IPS-18a (cell line): ENCODE measurements around the gene NCKAP5.

Experiments used
- H3K27ac ChIP-seq: one replicate; pipeline ENCODE4 v1.5.1; 2013; ENCODE audit warnings: low read length
- H3K27me3 ChIP-seq: one replicate; pipeline ENCODE4 v1.6.1; 2013; ENCODE audit warnings: mild to moderate bottlenecking, low read length; ENCODE audit not compliant: control insufficient read depth, insufficient read depth
- H3K36me3 ChIP-seq: one replicate; pipeline ENCODE4 v1.6.1; 2013; ENCODE audit warnings: low read depth, low read length; ENCODE audit not compliant: control insufficient read depth
- H3K4me1 ChIP-seq: one replicate; pipeline ENCODE4 v1.6.1; 2013; ENCODE audit warnings: low read depth, low read length; ENCODE audit not compliant: control insufficient read depth
- H3K4me3 ChIP-seq: one replicate; pipeline ENCODE4 v1.5.1; 2013; ENCODE audit warnings: low read length
- H3K9ac ChIP-seq: one replicate; pipeline ENCODE4 v1.6.1; 2013; ENCODE audit warnings: mild to moderate bottlenecking, low read length, moderate library complexity
- H3K9me3 ChIP-seq: one replicate; pipeline ENCODE4 v1.6.1; 2013; ENCODE audit warnings: low read depth, low read length; ENCODE audit not compliant: control insufficient read depth

The NCKAP5 gene

DNA sequence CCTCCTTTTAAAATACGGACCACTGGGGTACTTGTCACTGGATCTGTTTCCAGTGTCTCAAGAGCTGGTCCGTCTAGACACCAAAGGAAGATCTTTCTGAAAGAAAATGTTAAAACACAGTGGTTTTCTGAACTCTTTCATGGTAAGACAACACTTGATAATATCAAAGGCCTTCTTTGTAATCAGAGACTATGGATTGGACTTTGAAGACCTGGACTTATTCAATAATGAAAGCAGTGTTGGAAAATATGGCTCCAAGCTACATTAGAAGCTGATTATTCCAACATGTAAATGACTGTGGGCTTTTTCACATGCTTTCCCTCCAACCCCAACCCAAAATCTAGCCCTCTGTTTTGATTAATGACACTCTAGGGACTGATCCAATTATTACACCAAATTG lies 568.8 kb downstream of the NCKAP5 start:
- Histone ChIP-seq H3K36me3 (no peaks in the 10 kb centered on the region), H3K9ac (no peak overlapping the region), H3K4me3 (no peak overlapping the region), H3K4me1 (no peaks in the 10 kb centered on the region), H3K9me3 (no peaks in the 10 kb centered on the region), H3K27ac (no peak overlapping the region), H3K27me3 (no peaks in the 10 kb centered on the region)

DNA sequence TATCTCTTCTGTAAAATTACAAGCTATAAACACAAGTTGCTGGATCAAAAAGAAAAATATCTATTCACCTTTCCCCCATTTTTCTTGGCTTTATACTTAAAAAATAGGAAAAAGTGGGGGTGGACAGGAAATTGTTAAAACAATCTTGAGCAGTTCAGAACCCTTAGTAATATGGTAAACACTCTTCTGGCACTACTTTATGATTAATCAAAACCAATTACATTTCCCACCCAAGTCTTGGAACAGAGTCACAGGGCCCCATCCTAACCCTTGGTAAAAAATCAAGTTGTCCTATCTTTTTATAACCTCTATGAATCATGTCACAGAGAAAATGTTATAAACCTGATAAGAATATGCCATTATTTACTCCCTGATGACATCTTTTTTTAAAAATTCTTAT lies 570.0 kb downstream of the NCKAP5 start:
- H3K27ac ChIP-seq = no peak overlapping the region
- no peaks in the 10 kb centered on the region for H3K36me3 ChIP-seq
- no peaks in the 10 kb centered on the region for H3K27me3 ChIP-seq
- no peak overlapping the region for H3K9ac ChIP-seq
- no peaks in the 10 kb centered on the region for H3K4me1 ChIP-seq
- H3K4me3 ChIP-seq = no peak overlapping the region
- H3K9me3 ChIP-seq = no peaks in the 10 kb centered on the region

DNA sequence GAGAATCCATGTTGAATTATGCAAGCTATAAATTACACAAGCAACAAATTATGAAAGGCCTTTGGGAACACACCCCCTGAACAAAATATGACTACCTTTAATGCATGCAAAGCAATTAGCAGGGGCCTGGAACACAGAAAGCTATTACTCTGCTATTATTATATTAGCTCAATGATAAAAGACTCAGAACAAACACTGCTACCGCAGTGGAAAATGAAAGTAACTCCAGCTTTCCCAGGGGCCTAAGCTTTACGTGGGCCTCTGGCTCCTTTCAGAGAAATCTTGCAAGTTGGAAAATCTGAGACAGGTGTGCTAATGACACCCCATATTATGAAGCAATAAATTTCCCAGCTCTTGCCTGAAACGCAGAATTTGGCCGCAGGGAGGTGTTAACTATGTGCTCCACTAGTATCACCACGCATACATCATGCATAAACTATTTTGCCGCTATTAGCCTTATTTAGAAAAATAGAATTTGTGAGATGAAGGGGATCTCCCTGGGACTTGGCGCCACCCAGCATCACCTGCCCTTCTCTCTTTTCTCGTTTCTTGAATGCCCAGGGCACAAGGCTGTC lies 576.7 kb downstream of the NCKAP5 start:
- H3K27ac ChIP-seq = no peak overlapping the region
- no peak overlapping the region for H3K4me3 ChIP-seq
- no peaks in the 10 kb centered on the region for H3K4me1 ChIP-seq
- H3K9me3 ChIP-seq = no peaks in the 10 kb centered on the region
- H3K27me3 ChIP-seq = no peaks in the 10 kb centered on the region
- H3K9ac ChIP-seq = no peak overlapping the region
- H3K36me3 ChIP-seq = no peaks in the 10 kb centered on the region

DNA sequence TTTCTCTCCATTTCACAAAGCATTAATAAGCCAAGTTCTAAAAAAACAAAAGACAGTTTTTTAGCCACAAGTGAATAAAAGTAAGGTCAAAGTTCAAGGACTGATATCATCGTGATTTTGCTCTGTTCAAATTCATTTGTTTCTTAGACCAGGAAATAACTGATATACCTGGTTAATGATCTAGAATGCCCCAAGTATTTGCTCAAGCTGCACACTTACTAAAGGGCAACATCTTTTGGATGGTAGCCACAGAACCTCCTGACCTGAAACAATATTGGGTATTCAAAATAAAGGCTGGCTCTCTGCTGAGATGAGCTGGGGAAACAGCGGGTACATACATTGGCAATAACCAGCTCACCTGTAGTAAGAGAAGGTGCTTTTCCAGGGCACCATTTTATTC lies 583.5 kb downstream of the NCKAP5 start:
- no peaks in the 10 kb centered on the region for H3K36me3 ChIP-seq
- H3K27ac ChIP-seq = no peak overlapping the region
- H3K27me3 ChIP-seq = no peaks in the 10 kb centered on the region
- H3K4me3 ChIP-seq = no peak overlapping the region
- no peaks in the 10 kb centered on the region for H3K4me1 ChIP-seq
- no peak overlapping the region for H3K9ac ChIP-seq
- H3K9me3 ChIP-seq = no peaks in the 10 kb centered on the region

DNA sequence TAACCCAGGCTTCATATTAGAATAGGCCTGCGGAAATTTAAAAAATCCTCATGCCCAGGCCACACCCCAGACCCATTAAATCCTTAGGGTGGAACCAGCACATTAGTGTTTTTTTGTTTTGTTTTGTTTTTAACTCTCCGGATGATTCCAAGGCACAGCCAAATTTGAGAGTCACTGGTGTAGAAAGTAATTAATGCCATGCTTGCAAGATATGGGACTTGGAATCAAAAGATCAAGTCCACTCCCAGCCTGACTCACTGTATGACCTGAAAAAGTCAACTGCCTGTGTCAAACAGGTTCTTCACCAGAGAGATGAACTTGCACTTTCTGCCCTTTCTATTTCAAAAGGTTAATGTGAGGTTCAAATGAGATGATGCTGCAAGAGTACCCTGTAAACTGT lies 588.0 kb downstream of the NCKAP5 start:
- Histone ChIP-seq H3K36me3 (no peaks in the 10 kb centered on the region), H3K9me3 (no peaks in the 10 kb centered on the region), H3K9ac (no peak overlapping the region), H3K4me3 (no peak overlapping the region), H3K4me1 (peaks cover 13% of the 10 kb centered on the region), H3K27me3 (no peaks in the 10 kb centered on the region), H3K27ac (no peak overlapping the region)

DNA sequence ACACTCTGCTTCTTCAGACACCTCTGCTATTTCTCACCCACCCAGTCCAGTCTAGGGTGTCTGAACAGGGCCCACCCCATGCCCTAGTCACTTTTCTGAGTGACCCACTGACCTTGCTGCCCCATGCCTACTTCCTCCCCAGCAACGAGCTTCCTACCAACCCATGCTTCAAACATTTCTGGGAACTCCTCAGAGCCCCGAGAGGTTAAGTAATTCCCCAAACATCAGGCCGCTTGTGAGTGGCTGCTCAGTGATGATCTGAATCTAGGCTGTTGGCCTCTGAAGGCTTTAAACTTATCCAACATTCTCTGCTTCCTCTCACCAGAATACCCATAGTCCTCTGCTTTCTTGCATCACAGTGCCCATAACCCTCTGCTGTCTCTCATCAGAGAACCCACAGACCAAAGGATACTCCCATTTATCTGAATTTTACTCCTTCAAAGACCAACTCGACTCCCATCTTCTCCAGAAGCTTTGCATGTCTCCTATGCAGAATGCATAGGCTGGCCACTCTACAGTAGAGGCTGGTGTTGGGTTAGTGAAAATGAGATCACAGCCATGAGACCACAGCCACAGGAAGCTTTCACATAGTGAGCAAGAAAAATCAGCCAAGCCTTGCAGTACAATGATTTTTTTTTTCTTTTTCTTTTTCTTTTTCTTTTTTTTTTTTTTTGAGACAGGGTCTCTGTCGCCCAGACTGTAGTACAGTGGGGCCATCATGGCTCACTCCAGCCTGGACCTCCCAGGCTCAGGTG lies 588.7 kb downstream of the NCKAP5 start:
- H3K9ac ChIP-seq = no peak overlapping the region
- H3K4me1 ChIP-seq = peaks cover 18% of the 10 kb centered on the region
- no peaks in the 10 kb centered on the region for H3K36me3 ChIP-seq
- H3K27me3 ChIP-seq = no peaks in the 10 kb centered on the region
- H3K27ac ChIP-seq = no peak overlapping the region
- no peak overlapping the region for H3K4me3 ChIP-seq
- H3K9me3 ChIP-seq = no peaks in the 10 kb centered on the region

DNA sequence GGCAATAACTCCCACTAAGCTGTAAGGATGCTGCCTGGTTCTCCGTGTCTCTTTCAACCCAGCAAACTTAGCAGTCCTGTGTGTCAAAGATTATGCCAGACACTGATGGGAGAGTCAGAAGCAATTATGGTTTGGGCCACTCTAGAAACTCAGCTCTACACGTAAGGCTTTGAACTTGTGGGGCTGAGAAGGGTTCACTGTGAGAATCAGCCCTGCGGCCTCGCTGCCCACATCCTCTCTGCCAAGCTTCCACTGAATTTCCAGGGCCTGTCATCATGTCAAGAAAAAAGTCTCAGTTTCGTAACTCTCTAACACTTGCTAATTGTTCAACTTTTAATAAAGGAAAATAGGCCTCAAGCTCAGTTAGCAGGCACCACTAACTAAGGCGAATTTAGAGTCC lies 589.4 kb downstream of the NCKAP5 start:
- no peaks in the 10 kb centered on the region for H3K27me3 ChIP-seq
- H3K27ac ChIP-seq = no peak overlapping the region
- H3K9me3 ChIP-seq = no peaks in the 10 kb centered on the region
- H3K9ac ChIP-seq = no peak overlapping the region
- H3K36me3 ChIP-seq = no peaks in the 10 kb centered on the region
- H3K4me1 ChIP-seq = peaks cover 18% of the 10 kb centered on the region
- no peak overlapping the region for H3K4me3 ChIP-seq

DNA sequence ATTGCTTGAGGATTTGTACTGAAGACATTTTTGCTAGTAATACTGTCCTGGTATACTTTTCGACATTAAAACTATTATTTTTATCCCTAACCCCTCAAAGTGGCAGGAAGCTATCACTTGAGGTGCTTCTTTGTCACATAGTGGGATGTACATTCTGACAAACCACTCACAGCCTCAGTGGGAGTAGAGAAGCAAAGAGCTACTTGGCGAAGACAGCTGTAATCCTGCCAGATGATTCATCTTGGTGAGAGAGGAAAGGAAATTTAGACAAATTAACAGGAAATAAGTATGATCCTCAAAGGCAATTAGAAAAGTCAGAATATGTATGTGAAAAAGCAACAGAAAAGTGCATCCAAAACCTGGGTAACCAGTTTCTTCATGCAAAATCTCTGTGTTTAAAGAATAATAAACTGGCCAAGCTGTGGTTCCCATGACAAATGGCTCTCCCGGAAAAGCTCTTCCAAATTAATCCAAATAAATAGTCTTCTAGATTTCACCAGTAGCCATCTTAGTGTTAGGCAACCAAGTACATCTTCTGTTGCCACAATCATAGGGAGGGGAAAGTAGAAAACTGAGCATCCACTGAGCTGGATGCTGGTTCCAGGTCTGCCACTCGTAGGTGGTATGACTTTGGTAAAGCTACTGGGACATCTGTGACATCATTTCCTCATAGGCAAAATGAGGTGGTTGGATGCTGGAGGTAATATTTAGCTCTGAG lies 590.3 kb downstream of the NCKAP5 start:
- H3K4me1 ChIP-seq = peaks cover 18% of the 10 kb centered on the region
- no peak overlapping the region for H3K27ac ChIP-seq
- H3K9ac ChIP-seq = no peak overlapping the region
- no peak overlapping the region for H3K4me3 ChIP-seq
- H3K9me3 ChIP-seq = no peaks in the 10 kb centered on the region
- H3K36me3 ChIP-seq = no peaks in the 10 kb centered on the region
- no peaks in the 10 kb centered on the region for H3K27me3 ChIP-seq

DNA sequence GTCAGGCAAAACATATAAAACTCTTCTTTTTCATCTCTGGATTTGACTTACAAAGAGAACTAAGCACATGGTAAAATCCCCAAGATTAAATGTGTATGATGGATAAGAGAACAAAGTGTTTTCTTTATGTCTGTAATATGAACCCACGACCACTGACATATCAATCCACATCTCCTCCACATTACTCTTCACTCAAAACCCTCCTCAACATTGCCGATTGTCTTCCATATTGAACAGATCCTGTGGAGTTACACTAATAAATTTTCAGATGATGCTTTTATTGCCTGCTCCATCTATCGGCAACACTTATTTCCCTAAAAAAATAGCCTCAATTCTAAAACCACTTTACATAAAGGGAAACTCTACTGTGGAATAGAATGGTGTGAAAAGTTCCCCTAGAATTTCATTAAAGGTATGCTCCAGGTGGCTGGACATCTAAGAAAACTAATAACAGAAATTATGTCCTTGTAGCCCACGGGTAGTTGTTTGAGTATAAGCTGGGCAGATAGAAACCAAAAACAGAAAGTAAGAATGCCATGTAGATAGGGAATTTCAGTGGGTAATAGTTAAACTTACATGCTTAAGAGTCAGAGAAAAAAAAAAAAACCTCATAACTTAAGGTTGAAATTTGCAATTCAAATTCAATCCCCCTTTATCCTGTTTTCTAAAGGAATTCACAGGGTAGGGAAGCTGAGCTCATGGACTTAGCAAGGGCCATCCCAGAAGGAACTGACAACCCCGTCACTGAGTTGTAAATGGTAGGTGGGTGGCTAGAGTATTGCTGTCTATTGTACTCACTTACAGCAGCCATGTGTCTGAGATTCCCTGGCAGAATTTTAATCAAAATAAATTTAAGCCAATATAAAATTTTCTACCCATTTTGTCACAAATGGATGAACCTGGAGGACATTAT lies 592.8 kb downstream of the NCKAP5 start:
- H3K36me3 ChIP-seq = no peaks in the 10 kb centered on the region
- no peak overlapping the region for H3K27ac ChIP-seq
- no peak overlapping the region for H3K9ac ChIP-seq
- H3K27me3 ChIP-seq = no peaks in the 10 kb centered on the region
- H3K4me1 ChIP-seq = peaks cover 18% of the 10 kb centered on the region
- H3K4me3 ChIP-seq = no peak overlapping the region
- no peaks in the 10 kb centered on the region for H3K9me3 ChIP-seq

DNA sequence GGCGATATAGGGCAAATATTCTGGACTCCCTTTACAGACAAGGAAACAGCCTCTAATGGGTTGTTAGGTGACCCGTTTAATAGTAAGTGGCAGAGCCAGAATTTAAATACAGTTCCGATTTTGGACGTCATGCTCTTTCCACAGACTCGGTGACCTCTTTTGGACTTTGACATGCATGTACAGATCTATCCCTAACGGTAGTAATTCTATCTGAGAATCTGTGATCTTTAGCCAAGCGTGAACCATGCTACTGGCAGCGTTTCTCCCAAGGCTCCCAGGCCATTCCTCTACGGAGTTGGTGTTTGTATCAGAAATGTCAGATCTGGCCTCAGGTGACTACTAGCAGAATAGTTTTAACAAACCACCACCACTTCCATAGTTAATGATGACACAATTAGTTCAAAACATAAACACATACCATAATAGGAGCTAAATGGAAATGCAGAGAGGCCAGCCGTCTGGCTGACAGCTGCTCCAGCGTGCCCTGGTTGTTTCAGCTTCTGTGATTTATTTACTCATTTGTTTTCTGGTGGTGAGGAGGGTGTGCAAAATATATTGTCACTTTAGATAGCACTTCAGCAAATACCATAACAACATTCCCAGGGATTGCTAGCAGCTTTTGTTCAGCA lies 593.7 kb downstream of the NCKAP5 start:
- Histone ChIP-seq H3K4me3 (no peak overlapping the region), H3K9ac (no peak overlapping the region), H3K27ac (no peak overlapping the region), H3K9me3 (no peaks in the 10 kb centered on the region), H3K4me1 (peaks cover 18% of the 10 kb centered on the region), H3K36me3 (no peaks in the 10 kb centered on the region), H3K27me3 (no peaks in the 10 kb centered on the region)
